ENCODE results near the gene SSBP3. TPM values are rescaled to one million over a fixed set of nuclear protein-coding genes. Genes with fewer than 3 reads are reported as not detected.

The SSBP3 gene
- total and polyA plus RNA-seq, 9 of the 15 experiments (the other 6 are each of a cell fraction or from before 2014, with no cell fraction given) = 8.7 to 108 (median 33.8) TPM

- TF ChIP-seq BRCA1 (IDR thresholded peaks at IDR 0.05) (no peak), BRCA1 (CRISPR knock-in tag; IDR thresholded peaks at IDR 0.05) (no peak), DACH1 (IDR thresholded peaks at IDR 0.05; ENCODE audit: partially characterized antibody) (peak; percentile 94), NFXL1 (CRISPR knock-in tag; IDR thresholded peaks at IDR 0.05) (no peak), PHB2 (IDR thresholded peaks at IDR 0.05; ENCODE audit: low read depth) (no peak), MECOM (CRISPR knock-in tag; IDR thresholded peaks at IDR 0.05) (0 out of 2 replicates have a peak, but pooled peaks have one; percentile 4), PCBP2 (IDR thresholded peaks at IDR 0.05; ENCODE audit: low read depth, low read length, poor library complexity, severe bottlenecking) (no peak), ZNF695 (CRISPR knock-in tag; IDR thresholded peaks at IDR 0.05) (no peak), ZNF324 (CRISPR knock-in tag; IDR thresholded peaks at IDR 0.05) (no peak), FOXK2 (conservative IDR thresholded peaks at IDR 0.05 in 1 of 2, IDR thresholded peaks at IDR 0.05 in 1 of 2; ENCODE audit: low read depth in 2 of 2) (peak; percentile 24 to 68; a peak in 1 of 4 replicates), ARID3A (IDR thresholded peaks at IDR 0.05; ENCODE audit: borderline replicate concordance, low read depth, low read length) (no peak), HOMEZ (CRISPR knock-in tag; IDR thresholded peaks at IDR 0.05) (no peak), SAFB (IDR thresholded peaks at IDR 0.05; ENCODE audit: borderline replicate concordance, low read depth, low read length) (no peak), KDM1A (IDR thresholded peaks at IDR 0.05) (peak in 1 of 2 experiments; percentile 99; a peak in 2 of 4 replicates), ZMIZ1 (IDR thresholded peaks at IDR 0.05; ENCODE audit: low read depth in 2 of 2, low read length in 2 of 2) (0 out of 4 replicates have a peak, but pooled peaks of 1 of the 2 experiments have one; percentile 38), SUPT5H (IDR thresholded peaks at IDR 0.05) (no peak), ZBTB11 (CRISPR knock-in tag; IDR thresholded peaks at IDR 0.05) (no peak)
These were observed 133.0 kb downstream of the SSBP3 start (continued) for GRCh38 chr1:54273092-54273794.
